GM10266 (cell line): ENCODE data around the gene CCDC187.

Experiments
- DNase-seq: peaks from one replicate; pipeline ENCODE4 v3.0.0; 2012; ENCODE audit errors: extremely low spot score
- TF ChIP-seq, protein P1 (sequence below): IDR thresholded peaks from 2 replicates; pipeline ENCODE4 v1.5.1; 2012; ENCODE audit warnings: mild to moderate bottlenecking, low read depth; ENCODE audit not compliant: control insufficient read depth, insufficient read depth; ENCODE audit errors: missing control alignments

The CCDC187 gene

DNA sequence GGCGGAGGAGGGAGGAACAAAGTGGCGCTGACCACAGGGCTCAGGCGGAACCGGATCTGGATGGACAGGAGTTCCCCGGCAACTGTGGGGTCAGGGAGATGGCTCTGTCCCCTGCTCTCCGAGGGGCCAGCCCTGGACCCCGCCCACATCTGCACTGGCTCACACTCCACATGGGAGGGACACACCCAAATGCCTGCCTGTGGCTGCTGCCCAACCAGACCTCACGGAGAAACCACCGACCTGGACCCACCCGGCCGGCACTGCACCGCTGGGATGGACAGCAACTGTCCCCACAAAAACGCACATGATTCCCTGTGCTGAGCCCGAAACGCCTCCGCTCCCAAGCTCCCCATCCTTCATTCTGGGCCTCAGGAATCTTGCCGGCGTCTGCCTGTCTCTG is 4.8 kb downstream of the CCDC187 start:
- TF ChIP-seq, protein P1, sequence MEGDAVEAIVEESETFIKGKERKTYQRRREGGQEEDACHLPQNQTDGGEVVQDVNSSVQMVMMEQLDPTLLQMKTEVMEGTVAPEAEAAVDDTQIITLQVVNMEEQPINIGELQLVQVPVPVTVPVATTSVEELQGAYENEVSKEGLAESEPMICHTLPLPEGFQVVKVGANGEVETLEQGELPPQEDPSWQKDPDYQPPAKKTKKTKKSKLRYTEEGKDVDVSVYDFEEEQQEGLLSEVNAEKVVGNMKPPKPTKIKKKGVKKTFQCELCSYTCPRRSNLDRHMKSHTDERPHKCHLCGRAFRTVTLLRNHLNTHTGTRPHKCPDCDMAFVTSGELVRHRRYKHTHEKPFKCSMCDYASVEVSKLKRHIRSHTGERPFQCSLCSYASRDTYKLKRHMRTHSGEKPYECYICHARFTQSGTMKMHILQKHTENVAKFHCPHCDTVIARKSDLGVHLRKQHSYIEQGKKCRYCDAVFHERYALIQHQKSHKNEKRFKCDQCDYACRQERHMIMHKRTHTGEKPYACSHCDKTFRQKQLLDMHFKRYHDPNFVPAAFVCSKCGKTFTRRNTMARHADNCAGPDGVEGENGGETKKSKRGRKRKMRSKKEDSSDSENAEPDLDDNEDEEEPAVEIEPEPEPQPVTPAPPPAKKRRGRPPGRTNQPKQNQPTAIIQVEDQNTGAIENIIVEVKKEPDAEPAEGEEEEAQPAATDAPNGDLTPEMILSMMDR = no peak
- no peak for DNase-seq

DNA sequence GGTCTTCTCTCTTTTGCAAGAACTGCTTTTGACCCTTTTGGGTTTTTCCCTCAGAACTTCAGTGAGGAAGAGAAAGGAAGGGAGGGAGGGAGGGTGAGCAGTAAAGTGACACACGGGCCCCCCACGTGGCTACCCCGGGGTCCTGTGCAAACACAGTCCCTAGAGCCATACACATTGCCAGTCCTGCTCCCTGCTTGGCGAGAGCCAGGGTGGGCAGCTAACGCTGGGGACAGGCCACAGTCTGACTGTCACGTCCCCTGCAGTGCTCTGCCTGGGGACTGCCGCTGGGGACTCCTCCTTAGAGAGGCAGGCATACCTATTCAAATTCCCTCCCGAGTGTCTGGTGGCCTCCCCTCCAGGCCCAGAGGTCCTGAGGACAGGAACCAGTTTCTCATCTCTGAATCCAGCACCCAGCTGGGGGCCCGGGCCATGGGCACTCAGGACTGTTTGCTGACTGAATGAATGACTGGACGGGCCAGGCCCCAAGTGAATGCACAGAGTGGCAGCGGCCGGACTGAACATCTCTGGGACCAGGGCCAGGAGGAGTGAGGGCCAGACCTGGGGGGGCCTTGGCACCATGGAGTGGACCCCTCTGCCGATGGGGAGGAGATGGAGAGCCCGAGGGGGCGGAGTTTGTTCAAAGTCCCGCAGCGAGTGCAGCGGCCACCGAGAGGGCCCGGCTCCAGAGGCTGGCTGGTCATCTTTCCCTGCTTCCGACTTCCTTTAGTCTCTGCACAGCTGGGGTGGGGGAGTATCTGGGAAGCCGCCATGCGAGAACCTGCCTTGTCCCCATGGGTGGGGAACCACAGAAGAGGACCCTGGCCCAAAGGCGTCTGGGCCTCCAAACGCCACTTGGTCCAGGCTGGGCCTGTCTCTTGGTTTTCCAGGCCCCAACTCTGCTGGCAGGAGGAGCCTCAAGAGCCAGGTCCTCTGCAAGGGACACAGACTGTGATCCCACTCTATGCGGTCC is 5.8 kb downstream of the CCDC187 start:
- TF ChIP-seq, protein P1 = no peak
- no peak for DNase-seq

DNA sequence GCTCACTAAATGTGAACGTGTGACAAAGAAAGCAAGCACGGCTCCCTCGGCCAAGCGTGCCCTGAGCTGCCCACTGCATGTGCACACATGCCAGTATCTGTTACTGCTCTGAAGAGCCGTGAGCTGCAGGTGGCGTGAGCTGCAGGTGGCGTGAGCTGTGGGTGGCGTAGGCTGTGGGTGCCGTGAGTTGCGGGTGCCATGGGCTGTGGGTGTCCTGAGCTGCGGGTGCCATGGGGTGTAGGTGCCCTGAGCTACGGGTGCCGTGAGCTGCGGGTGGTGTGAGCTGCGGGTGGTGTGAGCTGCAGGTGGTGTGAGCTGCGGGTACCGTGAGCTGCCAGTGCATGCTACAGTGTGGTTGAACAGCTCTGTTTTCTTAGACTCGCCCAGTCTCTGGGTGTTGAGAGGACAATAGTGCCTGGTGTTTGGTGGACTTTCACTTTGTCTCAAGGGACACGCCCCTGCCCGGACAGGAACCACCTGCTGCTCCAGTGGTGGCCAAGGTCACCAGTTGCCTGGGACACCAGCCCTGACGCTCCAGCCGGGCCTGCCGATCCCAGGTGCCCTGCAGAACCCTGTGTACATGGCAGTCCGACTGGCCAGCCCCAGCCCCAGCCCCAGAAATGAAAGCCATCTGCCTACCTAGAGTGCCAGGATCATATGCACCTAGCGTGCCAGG is 6.7 kb downstream of the CCDC187 start:
- no peak for DNase-seq
- TF ChIP-seq, protein P1 = no peak

DNA sequence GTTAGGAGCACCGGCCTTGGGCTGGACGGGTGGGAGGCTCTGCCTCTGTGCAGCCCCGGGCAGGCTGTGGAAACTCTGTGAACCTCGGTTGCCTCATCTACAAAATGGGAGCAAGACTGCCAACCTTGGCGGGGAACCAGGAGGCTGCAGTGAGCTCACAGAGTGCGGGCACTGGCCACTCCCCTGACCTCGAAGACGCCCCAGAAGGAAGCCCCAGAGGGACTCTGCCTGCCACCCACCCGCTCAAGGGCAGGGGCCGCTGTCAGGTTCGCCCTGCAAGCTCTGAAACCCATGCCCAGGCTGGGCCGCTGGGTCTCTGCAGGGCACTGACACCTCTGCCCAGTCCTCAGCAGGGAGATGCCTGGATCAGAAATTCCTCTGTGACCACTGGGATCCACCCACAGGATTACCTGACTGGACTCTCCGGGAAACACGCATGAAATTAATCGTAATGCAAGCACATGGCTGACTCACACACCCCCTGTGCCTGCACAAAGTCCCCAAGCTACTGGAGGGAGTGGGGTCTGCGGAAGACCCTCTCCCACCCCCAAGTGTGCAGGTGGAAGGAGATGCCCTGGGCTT is 7.4 kb downstream of the CCDC187 start:
- TF ChIP-seq, protein P1 = no peak
- no peak for DNase-seq

DNA sequence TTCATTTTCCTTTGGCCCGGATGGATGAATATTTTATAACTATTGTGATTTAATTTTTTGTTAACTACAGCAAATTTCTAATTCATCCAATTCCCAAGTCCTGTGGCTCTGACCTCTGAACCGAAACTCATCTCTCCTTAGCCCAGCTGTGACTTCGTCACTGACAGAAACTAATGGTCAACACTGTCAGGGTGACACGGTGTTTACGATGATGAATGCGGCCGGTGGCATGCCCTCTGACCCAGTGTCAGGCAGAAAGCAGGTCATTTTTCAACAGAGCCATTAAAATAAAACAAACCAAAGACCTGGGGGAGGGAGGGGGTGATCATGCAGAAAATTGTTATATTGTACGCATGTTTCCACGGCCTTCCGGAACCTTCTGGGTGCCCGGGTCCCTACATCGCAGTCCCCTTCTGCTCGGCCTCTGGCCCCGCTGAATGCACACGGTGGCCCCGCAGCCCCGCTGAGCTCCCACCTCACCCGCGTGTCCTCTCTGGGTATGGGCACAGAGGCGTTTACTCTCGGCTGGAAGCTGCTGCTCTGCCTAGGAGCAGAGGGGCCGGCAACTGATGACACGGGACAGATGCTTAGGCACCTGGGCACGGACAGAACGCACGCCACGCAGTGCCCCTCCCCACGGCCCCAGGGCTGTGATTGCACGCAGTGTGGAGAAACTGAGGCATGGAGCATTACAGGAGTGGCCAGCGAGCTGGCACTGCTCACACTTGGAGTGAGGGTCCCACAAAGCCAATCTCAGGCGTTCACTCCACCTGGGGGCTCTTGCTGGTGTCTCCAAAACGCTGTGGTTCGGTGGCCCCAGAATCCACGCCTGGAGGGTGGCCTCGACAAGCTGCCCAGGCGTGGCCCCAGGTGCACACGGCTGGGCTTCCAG is 8.1 kb downstream of the CCDC187 start:
- TF ChIP-seq, protein P1 = no peak
- no peak for DNase-seq

DNA sequence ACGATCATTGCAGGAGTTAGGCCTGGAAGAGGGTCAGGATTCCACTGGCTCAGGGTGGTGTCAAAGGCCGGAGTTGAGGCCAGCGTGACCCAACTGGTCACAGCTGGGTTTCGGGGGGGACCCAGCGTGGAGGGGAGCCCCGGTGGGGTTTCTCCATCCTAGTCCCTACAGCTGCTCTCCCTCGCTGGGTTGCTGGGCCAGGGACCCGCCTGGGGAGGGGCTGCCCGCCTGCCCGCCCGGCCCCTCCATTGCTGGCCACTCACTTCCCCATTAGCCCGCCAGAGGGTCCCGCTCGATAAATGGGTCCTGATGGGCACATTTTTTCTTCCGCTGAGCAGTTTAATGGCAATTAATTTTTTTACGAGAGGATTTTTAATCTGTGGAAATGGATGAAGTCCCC is 8.8 kb downstream of the CCDC187 start:
- TF ChIP-seq, protein P1 = no peak
- no peak for DNase-seq
